B cell (primary cell): ENCODE results near the gene CAPN10. TPM values are rescaled to one million over a fixed set of nuclear protein-coding genes. Genes with fewer than 3 reads are reported as not detected.

Source experiments
- ATAC-seq: fragments of 200-7000 bp; cut with Tn5 transposase; one replicate; pipeline ENCODE4 v1.10.0; 2021; ENCODE audit warnings: low read depth, mild to moderate bottlenecking, moderate number of reproducible peaks, moderate library complexity
- CTCF ChIA-PET: fragments of 350-600 bp; sonication (Branson Sonifier 250); formaldehyde crosslinking; loops from one replicate; lab custom pipeline; 2021; ENCODE audit warnings: antibody characterized with exemption, inconsistent platforms; lab: Charles Lee
- POLR2A ChIA-PET: fragments of 350-600 bp; sonication (Branson Sonifier 250); formaldehyde crosslinking; loops from one replicate; lab custom pipeline; 2021; ENCODE audit warnings: antibody characterized with exemption; lab: Charles Lee
- DNase-seq: peaks from one replicate; pipeline ENCODE4 v3.0.0; 2013
- H2AFZ ChIP-seq: 2 replicates; pipeline ENCODE4 v1.6.1; 2012; ENCODE audit warnings: mild to moderate bottlenecking, low read depth, low read length; ENCODE audit not compliant: insufficient read depth, poor library complexity, severe bottlenecking
- H3K27ac ChIP-seq, 2 donors: 1 replicate in 1 of 2; 2 replicates in 1 of 2; pipeline ENCODE4 v1.5.1; 2012 to 2013; ENCODE audit warnings: low read length in 2 of 2, mild to moderate bottlenecking in 2 of 2, moderate library complexity in 1 of 2
- H3K27me3 ChIP-seq, 4 experiments: fragments of 200-600 bp in 1 of 4; sonication (generic) in 1 of 4; replicated peaks in 1 of 4; 1 replicate in 2 of 4; 2 replicates in 2 of 4; pipeline versions ENCODE4 v1.6.1 to v1.7.0; 2013 to 2016; ENCODE audit warnings: low read length in 3 of 4, mild to moderate bottlenecking in 2 of 4, mixed read lengths in 1 of 4, moderate library complexity in 1 of 4; ENCODE audit not compliant: insufficient read depth in 4 of 4, control insufficient read depth in 3 of 4; ENCODE audit errors: control extremely low read depth in 1 of 4
- H3K36me3 ChIP-seq, 2 experiments: replicated peaks in 1 of 2; 1 replicate in 1 of 2; 2 replicates in 1 of 2; pipeline versions ENCODE4 v1.6.1 to v1.7.1; 2013; ENCODE audit warnings: low read length in 1 of 2; ENCODE audit not compliant: insufficient read depth in 2 of 2, control insufficient read depth in 1 of 2; ENCODE audit errors: control extremely low read depth in 1 of 2, extremely low read depth in 1 of 2
- H3K4me1 ChIP-seq, 2 donors: fragments of 200-600 bp in 1 of 2; sonication (generic) in 1 of 2; 1 replicate in 1 of 2; 2 replicates in 1 of 2; pipeline versions ENCODE4 v1.5.1 to v1.6.1; 2013 to 2017; ENCODE audit warnings: low read length in 2 of 2; ENCODE audit not compliant: control insufficient read depth in 2 of 2, insufficient read depth in 2 of 2
- H3K4me2 ChIP-seq: replicated peaks from 2 replicates; pipeline ENCODE3; 2012; ENCODE audit warnings: mild to moderate bottlenecking, low read depth, low read length; ENCODE audit not compliant: poor library complexity, severe bottlenecking
- H3K4me3 ChIP-seq, 5 experiments: fragments of 200-600 bp in 1 of 5; sonication (generic) in 1 of 5; 1 replicate in 3 of 5; 2 replicates in 2 of 5; pipeline versions ENCODE4 v1.5.1 to v1.7.0; 2011 to 2016; ENCODE audit warnings: low read length in 4 of 5, mild to moderate bottlenecking in 4 of 5, low read depth in 2 of 5, control low read depth in 1 of 5, moderate library complexity in 1 of 5; ENCODE audit not compliant: insufficient read depth in 1 of 5; ENCODE audit errors: control extremely low read depth in 1 of 5, extremely low read depth in 1 of 5
- H3K79me2 ChIP-seq: fragments of 200-600 bp; sonication (generic); one replicate; pipeline ENCODE4 v1.6.0; 2016; ENCODE audit warnings: low read length; ENCODE audit not compliant: control insufficient read depth, insufficient read depth
- H3K9ac ChIP-seq: fragments of 200-600 bp; sonication (generic); 2 replicates; pipeline ENCODE4 v1.6.1; 2017; ENCODE audit warnings: mild to moderate bottlenecking, low read length, moderate library complexity
- H3K9me3 ChIP-seq, 3 donors: one replicate each; pipeline versions ENCODE4 v1.6.1 to v1.7.1; 2013; ENCODE audit warnings: low read length in 2 of 3; ENCODE audit not compliant: control insufficient read depth in 2 of 3, insufficient read depth in 1 of 3; ENCODE audit errors: control extremely low read depth in 1 of 3
- H4K20me1 ChIP-seq: 2 replicates; pipeline ENCODE4 v1.6.0; 2012; ENCODE audit warnings: mild to moderate bottlenecking, low read length; ENCODE audit not compliant: insufficient read depth, control insufficient read depth, poor library complexity, severe bottlenecking
- H3K27ac Mint-ChIP-seq: one replicate; pipeline ENCODE4 v1.8.0; 2021; ENCODE audit warnings: mixed read lengths
- H3K27me3 Mint-ChIP-seq: one replicate; pipeline ENCODE4 v1.8.0; 2021; ENCODE audit warnings: mixed read lengths
- H3K4me1 Mint-ChIP-seq: one replicate; pipeline ENCODE4 v1.8.0; 2021; ENCODE audit warnings: mixed read lengths
- H3K4me3 Mint-ChIP-seq: one replicate; pipeline ENCODE4 v1.8.0; 2021; ENCODE audit warnings: mixed read lengths
- H3K9me3 Mint-ChIP-seq: one replicate; pipeline ENCODE4 v1.8.0; 2022; ENCODE audit warnings: mixed read lengths; ENCODE audit not compliant: insufficient read depth
- CTCF ChIP-seq: fragments of 200-600 bp; IDR thresholded peaks from one replicate; pipeline ENCODE4 v1.8.0; 2022; ENCODE audit warnings: antibody characterized with exemption, mild to moderate bottlenecking
- EZH2 ChIP-seq: IDR thresholded peaks from 2 replicates; pipeline ENCODE4 v1.6.1; 2012; ENCODE audit warnings: borderline replicate concordance, low read depth, mild to moderate bottlenecking, moderate library complexity, low read length; ENCODE audit not compliant: insufficient read depth, poor library complexity, severe bottlenecking
- WGBS: methylation state at CpG from one replicate; pipeline ENCODE4 v1.1.5; 2013; ENCODE audit warnings: missing lambda C conversion rate; ENCODE audit not compliant: insufficient coverage; 5-methylcytosine and 5-hydroxymethylcytosine counted together
- intact Hi-C: fragments of 100-400 bp; cut with micrococcal nuclease; formaldehyde crosslinking; loops from one replicate; pipeline ENCODE4 v1.10.0; 2022
- polyA plus RNA-seq: library from polyadenylated mRNA; depleted of rRNA; stranded (reverse); fragments of >200 nt; gene quantifications from 2 replicates; pipeline ENCODE4 v1.2.3, GENCODE V29; 2012
- total RNA-seq, 2 donors: library from RNA; stranded (reverse); fragments of 120-200 nt in 1 of 2; gene quantifications; 1 replicate in 1 of 2; 2 replicates in 1 of 2; pipeline versions ENCODE4 v1.2.3 to v1.2.4, GENCODE V29; 2013 to 2022

CAPN10 gene
- total and polyA plus RNA-seq, 2 donors (not counting 1 experiment from before 2014, with no cell fraction given), result 73.4 to 92.1 TPM

DNA sequence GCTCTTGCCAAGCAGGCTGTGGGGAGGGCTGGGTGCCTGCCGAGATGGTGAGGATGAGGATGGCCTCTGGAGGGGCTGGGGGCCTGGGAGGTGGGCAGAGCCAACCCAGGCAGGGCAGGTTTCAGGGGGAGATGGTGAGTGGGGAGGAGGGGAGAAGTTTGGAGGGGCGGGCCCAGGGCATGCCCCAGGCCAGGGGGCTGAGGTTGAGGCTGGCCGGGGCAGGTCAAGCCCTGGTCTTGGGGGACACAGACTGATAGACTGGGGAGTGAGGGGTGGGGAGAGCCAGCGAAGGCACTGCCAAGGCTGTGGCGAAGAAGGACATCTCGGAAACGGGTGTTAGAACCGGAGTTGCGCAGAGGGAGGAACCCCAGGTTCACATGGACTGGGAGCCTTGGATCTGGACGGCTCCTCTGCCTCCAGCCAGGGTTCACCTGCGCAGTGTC is 12.6 kb downstream of the CAPN10 start:
- no peak for TF ChIP-seq EZH2
- TF ChIP-seq CTCF, result no peak
- no peak overlapping the region for H3K9ac ChIP-seq
- POLR2A ChIA-PET, result no interaction called here
- H3K79me2 ChIP-seq, result peaks cover 6% of the 10 kb centered on the region
- no peaks in the 10 kb centered on the region for H3K4me1 Mint-ChIP-seq
- no peak overlapping the region for H3K27ac Mint-ChIP-seq
- H3K4me3 ChIP-seq, result no peak overlapping the region
- H3K9me3 ChIP-seq, result no peaks in the 10 kb centered on the region
- CTCF ChIA-PET, result no interaction called here
- H2AFZ ChIP-seq, result no peak overlapping the region
- H3K4me2 ChIP-seq, result no peak overlapping the region
- no peak overlapping the region for H3K4me3 Mint-ChIP-seq
- ATAC-seq (no peak), DNase-seq (no peak)
- 97% methylated on average over 11 of the region's 11 CpGs for WGBS
- peaks cover 22% of the 10 kb centered on the region for H4K20me1 ChIP-seq
- H3K4me1 ChIP-seq, result no peaks in the 10 kb centered on the region
- H3K27me3 ChIP-seq, result no peaks in the 10 kb centered on the region
- no peaks in the 10 kb centered on the region for H3K9me3 Mint-ChIP-seq
- H3K27ac ChIP-seq, result no peak overlapping the region
- peaks cover 0 to 29% of the 10 kb centered on the region in 2 experiments for H3K36me3 ChIP-seq
- intact Hi-C loops, result no loop called here
- H3K27me3 Mint-ChIP-seq, result no peaks in the 10 kb centered on the region

DNA sequence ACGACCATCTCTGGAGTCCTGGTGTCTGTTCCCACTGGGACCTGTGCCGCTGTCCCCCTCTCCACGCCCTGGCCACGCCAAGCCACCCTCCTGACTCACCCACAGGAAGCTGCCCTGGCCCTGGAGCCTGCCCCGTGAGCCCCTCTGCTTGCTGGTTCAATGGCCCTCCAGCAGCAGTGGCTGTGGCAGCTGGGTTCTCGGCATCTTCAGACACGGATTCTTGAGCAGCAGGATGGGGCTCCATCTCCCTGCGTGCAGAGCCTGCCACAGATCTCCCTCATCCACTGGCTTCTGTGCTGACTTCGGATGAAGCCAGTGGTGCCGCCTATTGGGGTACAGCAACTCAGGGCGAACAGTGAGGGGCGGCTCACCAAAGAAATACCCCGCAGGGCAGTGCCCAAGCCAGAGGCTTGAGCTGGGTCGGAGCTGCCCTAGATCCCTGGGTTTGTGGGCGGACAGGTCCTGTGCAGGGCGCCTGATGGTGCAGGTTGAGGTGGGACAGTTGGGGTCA is 14.0 kb downstream of the CAPN10 start:
- no peak overlapping the region for H2AFZ ChIP-seq
- intact Hi-C loops, result no loop called here
- no peak for ATAC-seq
- no peak overlapping the region for H3K27ac ChIP-seq
- H3K9ac ChIP-seq, result no peak overlapping the region
- H3K4me3 Mint-ChIP-seq, result no peak overlapping the region
- no peak overlapping the region for H3K4me3 ChIP-seq
- no peaks in the 10 kb centered on the region for H3K9me3 Mint-ChIP-seq
- no peak overlapping the region for H3K4me2 ChIP-seq
- WGBS, result 98% methylated on average over 16 of the region's 16 CpGs
- H3K4me1 ChIP-seq, result no peaks in the 10 kb centered on the region
- no peak for DNase-seq
- no peak overlapping the region for H3K27ac Mint-ChIP-seq
- ChIA-PET CTCF (no interaction called here), POLR2A (no interaction called here)
- H3K4me1 Mint-ChIP-seq, result no peaks in the 10 kb centered on the region
- no peak for TF ChIP-seq CTCF
- H3K27me3 Mint-ChIP-seq, result no peaks in the 10 kb centered on the region
- no peaks in the 10 kb centered on the region for H3K9me3 ChIP-seq
- no peaks in the 10 kb centered on the region for H3K79me2 ChIP-seq
- peaks cover 0 to 25% of the 10 kb centered on the region in 2 experiments for H3K36me3 ChIP-seq
- peaks cover 9% of the 10 kb centered on the region for H4K20me1 ChIP-seq
- H3K27me3 ChIP-seq, result no peaks in the 10 kb centered on the region
